Transverse colon (tissue), 3 donors: ENCODE measurements around the gene PLD5.

Experiments
- CTCF ChIP-seq, 5 experiments: fragments of 200-600 bp in 3 of 5; fragments of 450-650 bp in 2 of 5; sonication (generic) in 3 of 5; IDR thresholded peaks; 1 replicate in 2 of 5; 2 replicates in 3 of 5; pipeline ENCODE4 v1.5.1; 2016 to 2017; ENCODE audit warnings: antibody characterized with exemption in 5 of 5, inconsistent platforms in 3 of 5, mild to moderate bottlenecking in 2 of 5, moderate library complexity in 1 of 5
- EP300 ChIP-seq: sonication (generic); formaldehyde crosslinking; IDR thresholded peaks from one replicate; pipeline ENCODE4 v1.6.1; 2017; ENCODE audit warnings: antibody characterized with exemption, low read depth

- TF ChIP-seq CTCF (IDR thresholded peaks at IDR 0.05) (no peak), EP300 (no peak)
These were observed 345.4 kb downstream of the PLD5 start for GRCh38 chr1:242178924-242179708.
